HepG2 (cell line): ENCODE data around the gene MAPK9. TPM values are rescaled to one million over a fixed set of nuclear protein-coding genes. Genes with fewer than 3 reads are reported as not detected.

Experiments
- GATAD1 ChIP-seq: IDR thresholded peaks from 2 replicates; pipeline ENCODE4 v1.6.1; 2016; ENCODE audit warnings: missing genetic modification reagents, missing compliant biosample characterization
- GLI4 ChIP-seq: sonication (generic); formaldehyde crosslinking; IDR thresholded peaks from 2 replicates; pipeline ENCODE4 v1.5.1; 2020; ENCODE audit warnings: missing genetic modification reagents, mild to moderate bottlenecking, moderate library complexity, borderline replicate concordance
- JUND ChIP-seq: sonication (generic); formaldehyde crosslinking; IDR thresholded peaks from 2 replicates; pipeline ENCODE4 v1.8.0; 2022; ENCODE audit warnings: mild to moderate bottlenecking, missing genetic modification reagents
- KDM3A ChIP-seq: IDR thresholded peaks from 2 replicates; pipeline ENCODE4 v1.6.1; 2018; ENCODE audit warnings: low read depth, missing compliant biosample characterization
- RFX5 ChIP-seq: IDR thresholded peaks from 2 replicates; pipeline ENCODE4 v1.6.1; 2011; ENCODE audit warnings: low read depth, low read length, improper control_type of control experiment
- ZC3H4 ChIP-seq: sonication (generic); formaldehyde crosslinking; IDR thresholded peaks from 2 replicates; pipeline ENCODE4 v1.4.0; 2020; ENCODE audit warnings: missing genetic modification reagents, borderline replicate concordance
- ZNF34 ChIP-seq: sonication (generic); formaldehyde crosslinking; IDR thresholded peaks from 2 replicates; pipeline ENCODE4 v1.4.0; 2020; ENCODE audit warnings: mild to moderate bottlenecking, missing genetic modification reagents, borderline replicate concordance
- ZNF878 ChIP-seq: sonication (generic); formaldehyde crosslinking; IDR thresholded peaks from 2 replicates; pipeline ENCODE4 v1.8.1; 2023; ENCODE audit warnings: mild to moderate bottlenecking, missing genetic modification reagents, moderate library complexity
- polyA plus RNA-seq, 8 experiments: library from polyadenylated mRNA; depleted of rRNA in 3 of 8; stranded (reverse) in 7 of 8; unstranded in 1 of 8; fragments of >200 nt; fragmentation: Illumina TruSeq in 4 of 8; extraction: Trizol in 4 of 8; gene quantifications; 2 replicates each; pipeline versions ENCODE4 v1.2.1 to v1.2.3, GENCODE V29; 2011 to 2016; ENCODE audit warnings: low read depth in 4 of 8, missing spikeins in 1 of 8, mixed read lengths in 1 of 8; ENCODE audit not compliant: insufficient read depth in 1 of 8
- total RNA-seq, 5 experiments: library from RNA; depleted of rRNA; stranded (reverse); fragments of >200 nt; fragmentation: Illumina TruSeq; extraction: Trizol; gene quantifications; 2 replicates each; pipeline ENCODE4 v1.2.3, GENCODE V29; 2016; ENCODE audit warnings: low read depth in 1 of 5
- TF ChIP-seq, protein P1 (sequence below): IDR thresholded peaks from 2 replicates; pipeline ENCODE4 v1.6.1; 2016; ENCODE audit warnings: missing biosample characterization, missing genetic modification reagents, low read depth
- TF ChIP-seq, protein P2 (sequence below): fragments of 450-650 bp; IDR thresholded peaks from 2 replicates; pipeline ENCODE4 v1.6.1; 2017
- TF ChIP-seq, protein P3 (sequence below), 2 experiments: sonication (generic) in 1 of 2; formaldehyde crosslinking in 1 of 2; IDR thresholded peaks; 2 replicates each; pipeline versions ENCODE4 v1.5.1 to v1.6.1; 2011 to 2020; ENCODE audit warnings: borderline replicate concordance in 1 of 2, low read depth in 1 of 2, low read length in 1 of 2, mild to moderate bottlenecking in 1 of 2, missing genetic modification reagents in 1 of 2, moderate library complexity in 1 of 2
- TF ChIP-seq, protein P4 (sequence below): sonication (generic); formaldehyde crosslinking; IDR thresholded peaks from 2 replicates; pipeline ENCODE4 v1.5.0; 2020; ENCODE audit warnings: missing genetic modification reagents
- TF ChIP-seq, protein P5 (sequence below): sonication (generic); formaldehyde crosslinking; IDR thresholded peaks from 2 replicates; pipeline ENCODE4 v1.4.0; 2020; ENCODE audit warnings: missing genetic modification reagents
- TF ChIP-seq, protein P6 (sequence below): sonication (generic); formaldehyde crosslinking; IDR thresholded peaks from 2 replicates; pipeline ENCODE4 v1.9.0; 2021; ENCODE audit warnings: missing genetic modification reagents, borderline replicate concordance

MAPK9 gene
- total and polyA plus RNA-seq, 2 of the 13 experiments (the other 11 are each of a cell fraction or from before 2014, with no cell fraction given): 30.1 to 56.1 TPM

DNA sequence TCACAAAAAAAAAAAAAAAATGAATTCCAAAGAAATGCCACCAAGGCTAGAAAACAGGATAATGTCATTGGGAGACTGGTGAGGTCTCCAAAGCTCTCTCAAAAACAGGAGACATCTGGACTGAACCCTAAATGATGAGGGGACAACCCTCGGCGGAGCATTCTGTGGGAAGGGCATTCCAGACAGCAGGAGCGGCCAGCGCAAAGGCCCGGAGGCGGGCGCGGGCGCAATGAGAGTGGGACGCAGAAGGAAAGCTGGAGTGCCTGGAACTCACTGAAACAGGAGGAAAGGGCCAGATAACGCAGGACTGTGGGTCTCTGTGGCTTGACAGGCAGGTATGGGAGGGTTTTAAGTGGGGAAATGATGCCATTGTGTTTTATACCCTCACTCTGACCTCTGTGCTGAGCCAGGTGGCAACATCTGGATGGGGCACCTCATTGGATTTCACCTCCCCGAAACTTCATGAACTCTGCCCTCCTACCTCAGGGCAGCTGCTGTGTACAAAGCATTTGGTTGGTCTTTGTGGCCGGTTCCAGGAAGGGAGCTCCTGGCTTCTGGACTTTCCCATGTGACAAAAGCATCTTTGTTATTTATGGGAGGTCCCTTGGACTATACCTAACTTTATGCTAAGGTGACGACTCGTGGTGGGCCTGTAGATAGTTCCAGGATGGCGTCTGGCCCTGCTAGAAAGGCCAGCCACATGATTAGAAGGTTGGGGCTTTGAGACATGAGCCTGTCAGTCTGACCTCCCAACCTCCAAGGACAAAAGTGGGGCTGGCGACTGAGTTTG, 11.5 kb upstream of the MAPK9 start (continued):
- TF ChIP-seq ZNF34: no peak
- TF ChIP-seq, protein P1, sequence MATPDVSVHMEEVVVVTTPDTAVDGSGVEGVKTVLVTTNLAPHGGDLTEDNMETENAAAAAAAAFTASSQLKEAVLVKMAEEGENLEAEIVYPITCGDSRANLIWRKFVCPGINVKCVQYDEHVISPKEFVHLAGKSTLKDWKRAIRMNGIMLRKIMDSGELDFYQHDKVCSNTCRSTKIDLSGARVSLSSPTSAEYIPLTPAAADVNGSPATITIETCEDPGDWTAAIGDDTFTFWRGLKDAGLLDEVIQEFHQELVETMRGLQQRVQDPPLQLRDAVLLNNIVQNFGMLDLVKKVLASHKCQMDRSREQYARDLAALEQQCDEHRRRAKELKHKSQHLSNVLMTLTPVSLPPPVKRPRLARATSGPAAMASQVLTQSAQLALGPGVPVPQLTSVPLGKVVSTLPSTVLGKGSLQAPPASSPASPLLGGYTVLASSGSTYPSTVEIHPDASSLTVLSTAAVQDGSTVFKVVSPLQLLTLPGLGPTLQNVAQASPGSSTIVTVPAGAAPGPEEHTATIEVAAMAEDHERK (CRISPR knock-in tag): no peak
- no peak for TF ChIP-seq KDM3A
- TF ChIP-seq, protein P2, sequence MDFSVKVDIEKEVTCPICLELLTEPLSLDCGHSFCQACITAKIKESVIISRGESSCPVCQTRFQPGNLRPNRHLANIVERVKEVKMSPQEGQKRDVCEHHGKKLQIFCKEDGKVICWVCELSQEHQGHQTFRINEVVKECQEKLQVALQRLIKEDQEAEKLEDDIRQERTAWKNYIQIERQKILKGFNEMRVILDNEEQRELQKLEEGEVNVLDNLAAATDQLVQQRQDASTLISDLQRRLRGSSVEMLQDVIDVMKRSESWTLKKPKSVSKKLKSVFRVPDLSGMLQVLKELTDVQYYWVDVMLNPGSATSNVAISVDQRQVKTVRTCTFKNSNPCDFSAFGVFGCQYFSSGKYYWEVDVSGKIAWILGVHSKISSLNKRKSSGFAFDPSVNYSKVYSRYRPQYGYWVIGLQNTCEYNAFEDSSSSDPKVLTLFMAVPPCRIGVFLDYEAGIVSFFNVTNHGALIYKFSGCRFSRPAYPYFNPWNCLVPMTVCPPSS: no peak
- TF ChIP-seq GATAD1 (CRISPR knock-in tag): no peak
- TF ChIP-seq, protein P3, sequence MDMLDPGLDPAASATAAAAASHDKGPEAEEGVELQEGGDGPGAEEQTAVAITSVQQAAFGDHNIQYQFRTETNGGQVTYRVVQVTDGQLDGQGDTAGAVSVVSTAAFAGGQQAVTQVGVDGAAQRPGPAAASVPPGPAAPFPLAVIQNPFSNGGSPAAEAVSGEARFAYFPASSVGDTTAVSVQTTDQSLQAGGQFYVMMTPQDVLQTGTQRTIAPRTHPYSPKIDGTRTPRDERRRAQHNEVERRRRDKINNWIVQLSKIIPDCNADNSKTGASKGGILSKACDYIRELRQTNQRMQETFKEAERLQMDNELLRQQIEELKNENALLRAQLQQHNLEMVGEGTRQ (IDR thresholded peaks at IDR 0.05; ENCODE audit: low read depth, low read length): no peak
- TF ChIP-seq, protein P3 (CRISPR knock-in tag; IDR thresholded peaks at IDR 0.05; ENCODE audit: borderline replicate concordance): no peak
- TF ChIP-seq, protein P4, sequence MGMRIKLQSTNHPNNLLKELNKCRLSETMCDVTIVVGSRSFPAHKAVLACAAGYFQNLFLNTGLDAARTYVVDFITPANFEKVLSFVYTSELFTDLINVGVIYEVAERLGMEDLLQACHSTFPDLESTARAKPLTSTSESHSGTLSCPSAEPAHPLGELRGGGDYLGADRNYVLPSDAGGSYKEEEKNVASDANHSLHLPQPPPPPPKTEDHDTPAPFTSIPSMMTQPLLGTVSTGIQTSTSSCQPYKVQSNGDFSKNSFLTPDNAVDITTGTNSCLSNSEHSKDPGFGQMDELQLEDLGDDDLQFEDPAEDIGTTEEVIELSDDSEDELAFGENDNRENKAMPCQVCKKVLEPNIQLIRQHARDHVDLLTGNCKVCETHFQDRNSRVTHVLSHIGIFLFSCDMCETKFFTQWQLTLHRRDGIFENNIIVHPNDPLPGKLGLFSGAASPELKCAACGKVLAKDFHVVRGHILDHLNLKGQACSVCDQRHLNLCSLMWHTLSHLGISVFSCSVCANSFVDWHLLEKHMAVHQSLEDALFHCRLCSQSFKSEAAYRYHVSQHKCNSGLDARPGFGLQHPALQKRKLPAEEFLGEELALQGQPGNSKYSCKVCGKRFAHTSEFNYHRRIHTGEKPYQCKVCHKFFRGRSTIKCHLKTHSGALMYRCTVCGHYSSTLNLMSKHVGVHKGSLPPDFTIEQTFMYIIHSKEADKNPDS (CRISPR knock-in tag): no peak
- no peak for TF ChIP-seq RFX5
- TF ChIP-seq, protein P5, sequence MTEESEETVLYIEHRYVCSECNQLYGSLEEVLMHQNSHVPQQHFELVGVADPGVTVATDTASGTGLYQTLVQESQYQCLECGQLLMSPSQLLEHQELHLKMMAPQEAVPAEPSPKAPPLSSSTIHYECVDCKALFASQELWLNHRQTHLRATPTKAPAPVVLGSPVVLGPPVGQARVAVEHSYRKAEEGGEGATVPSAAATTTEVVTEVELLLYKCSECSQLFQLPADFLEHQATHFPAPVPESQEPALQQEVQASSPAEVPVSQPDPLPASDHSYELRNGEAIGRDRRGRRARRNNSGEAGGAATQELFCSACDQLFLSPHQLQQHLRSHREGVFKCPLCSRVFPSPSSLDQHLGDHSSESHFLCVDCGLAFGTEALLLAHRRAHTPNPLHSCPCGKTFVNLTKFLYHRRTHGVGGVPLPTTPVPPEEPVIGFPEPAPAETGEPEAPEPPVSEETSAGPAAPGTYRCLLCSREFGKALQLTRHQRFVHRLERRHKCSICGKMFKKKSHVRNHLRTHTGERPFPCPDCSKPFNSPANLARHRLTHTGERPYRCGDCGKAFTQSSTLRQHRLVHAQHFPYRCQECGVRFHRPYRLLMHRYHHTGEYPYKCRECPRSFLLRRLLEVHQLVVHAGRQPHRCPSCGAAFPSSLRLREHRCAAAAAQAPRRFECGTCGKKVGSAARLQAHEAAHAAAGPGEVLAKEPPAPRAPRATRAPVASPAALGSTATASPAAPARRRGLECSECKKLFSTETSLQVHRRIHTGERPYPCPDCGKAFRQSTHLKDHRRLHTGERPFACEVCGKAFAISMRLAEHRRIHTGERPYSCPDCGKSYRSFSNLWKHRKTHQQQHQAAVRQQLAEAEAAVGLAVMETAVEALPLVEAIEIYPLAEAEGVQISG: no peak
- no peak for TF ChIP-seq JUND (CRISPR knock-in tag)
- TF ChIP-seq, protein P6, sequence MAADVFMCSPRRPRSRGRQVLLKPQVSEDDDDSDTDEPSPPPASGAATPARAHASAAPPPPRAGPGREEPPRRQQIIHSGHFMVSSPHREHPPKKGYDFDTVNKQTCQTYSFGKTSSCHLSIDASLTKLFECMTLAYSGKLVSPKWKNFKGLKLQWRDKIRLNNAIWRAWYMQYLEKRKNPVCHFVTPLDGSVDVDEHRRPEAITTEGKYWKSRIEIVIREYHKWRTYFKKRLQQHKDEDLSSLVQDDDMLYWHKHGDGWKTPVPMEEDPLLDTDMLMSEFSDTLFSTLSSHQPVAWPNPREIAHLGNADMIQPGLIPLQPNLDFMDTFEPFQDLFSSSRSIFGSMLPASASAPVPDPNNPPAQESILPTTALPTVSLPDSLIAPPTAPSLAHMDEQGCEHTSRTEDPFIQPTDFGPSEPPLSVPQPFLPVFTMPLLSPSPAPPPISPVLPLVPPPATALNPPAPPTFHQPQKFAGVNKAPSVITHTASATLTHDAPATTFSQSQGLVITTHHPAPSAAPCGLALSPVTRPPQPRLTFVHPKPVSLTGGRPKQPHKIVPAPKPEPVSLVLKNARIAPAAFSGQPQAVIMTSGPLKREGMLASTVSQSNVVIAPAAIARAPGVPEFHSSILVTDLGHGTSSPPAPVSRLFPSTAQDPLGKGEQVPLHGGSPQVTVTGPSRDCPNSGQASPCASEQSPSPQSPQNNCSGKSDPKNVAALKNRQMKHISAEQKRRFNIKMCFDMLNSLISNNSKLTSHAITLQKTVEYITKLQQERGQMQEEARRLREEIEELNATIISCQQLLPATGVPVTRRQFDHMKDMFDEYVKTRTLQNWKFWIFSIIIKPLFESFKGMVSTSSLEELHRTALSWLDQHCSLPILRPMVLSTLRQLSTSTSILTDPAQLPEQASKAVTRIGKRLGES (CRISPR knock-in tag): no peak
- TF ChIP-seq ZC3H4: no peak
- TF ChIP-seq GLI4 (CRISPR knock-in tag): no peak
- TF ChIP-seq ZNF878: no peak
